Fibroblast of lung (primary cell): ENCODE results near the gene ATG10. TPM values are rescaled to one million over a fixed set of nuclear protein-coding genes. Genes with fewer than 3 reads are reported as not detected.
"Not testable (repeated sequence)": the region's sequence is repeated elsewhere in the genome, so short reads cannot be mapped to it uniquely, and the experiment has no call there.

ENCODE experiments used
- DNase-seq, 2 donors: peaks; one replicate each; pipeline versions ENCODE4 v3.0.0 to v3.0.0-alpha.2; 2010; ENCODE audit warnings: low read depth in 2 of 2
- H2AFZ ChIP-seq: 2 replicates; pipeline ENCODE4 v1.5.1; 2012; ENCODE audit warnings: low read length, control low read depth, inconsistent platforms
- H3K27ac ChIP-seq: 2 replicates; pipeline ENCODE4 v1.5.1; 2011; ENCODE audit warnings: low read length, control low read depth; ENCODE audit not compliant: insufficient read depth
- H3K27me3 ChIP-seq: 2 replicates; pipeline ENCODE4 v1.5.1; 2011; ENCODE audit warnings: mild to moderate bottlenecking, low read length; ENCODE audit not compliant: control insufficient read depth, insufficient read depth
- H3K36me3 ChIP-seq: 2 replicates; pipeline ENCODE4 v1.5.1; 2011; ENCODE audit warnings: low read length; ENCODE audit not compliant: control insufficient read depth, insufficient read depth
- H3K4me1 ChIP-seq: 2 replicates; pipeline ENCODE4 v1.5.1; 2011; ENCODE audit warnings: low read length; ENCODE audit not compliant: control insufficient read depth, insufficient read depth; ENCODE audit errors: extremely low read depth
- H3K4me2 ChIP-seq: 2 replicates; pipeline ENCODE4 v1.5.1; 2011; ENCODE audit warnings: low read length, control low read depth; ENCODE audit not compliant: insufficient read depth; ENCODE audit errors: extremely low read depth
- H3K4me3 ChIP-seq, 4 experiments: fragments of 200-600 bp in 1 of 4; sonication (generic) in 1 of 4; replicated peaks in 1 of 4; 2 replicates each; pipeline ENCODE4 v1.5.1; 2011 to 2016; ENCODE audit warnings: low read length in 4 of 4, low read depth in 3 of 4, mild to moderate bottlenecking in 3 of 4, control low read depth in 2 of 4, inconsistent platforms in 1 of 4, mixed read lengths in 1 of 4; ENCODE audit not compliant: insufficient read depth in 1 of 4; ENCODE audit errors: control extremely low read depth in 1 of 4
- H3K79me2 ChIP-seq: 2 replicates; pipeline ENCODE4 v1.5.1; 2012; ENCODE audit warnings: mild to moderate bottlenecking, low read length, inconsistent platforms; ENCODE audit not compliant: control insufficient read depth, insufficient read depth
- H3K9ac ChIP-seq: 2 replicates; pipeline ENCODE4 v1.5.1; 2011; ENCODE audit warnings: mild to moderate bottlenecking, low read length, control low read depth; ENCODE audit not compliant: insufficient read depth
- H3K9me3 ChIP-seq: 2 replicates; pipeline ENCODE4 v1.5.1; 2012; ENCODE audit warnings: low read depth, low read length; ENCODE audit not compliant: control insufficient read depth, insufficient read depth
- H4K20me1 ChIP-seq: 2 replicates; pipeline ENCODE4 v1.5.1; 2011; ENCODE audit warnings: low read length; ENCODE audit not compliant: control insufficient read depth, insufficient read depth; ENCODE audit errors: extremely low read depth
- EZH2 ChIP-seq: IDR thresholded peaks from 2 replicates; pipeline ENCODE4 v1.5.1; 2012; ENCODE audit warnings: low read length, control low read depth, mild to moderate bottlenecking; ENCODE audit errors: missing control alignments
- polyA plus RNA-seq, 2 donors: library from polyadenylated mRNA; depleted of rRNA in 1 of 2; stranded (reverse) in 1 of 2; unstranded in 1 of 2; fragments of >200 nt; gene quantifications; 2 replicates each; pipeline ENCODE4 v1.2.1, GENCODE V29; 2011 to 2012; ENCODE audit warnings: missing spikeins in 1 of 2
- total RNA-seq: library from RNA; depleted of rRNA; stranded (reverse); fragments of >200 nt; gene quantifications from 2 replicates; pipeline ENCODE4 v1.2.1, GENCODE V29; 2014
- TF ChIP-seq, protein P1 (sequence below), 2 donors: IDR thresholded peaks in 1 of 2; conservative IDR thresholded peaks in 1 of 2; 1 replicate in 1 of 2; 2 replicates in 1 of 2; pipeline ENCODE4 v1.5.1; 2011 to 2012; ENCODE audit warnings: low read length in 2 of 2, control low read depth in 1 of 2, inconsistent platforms in 1 of 2, low read depth in 1 of 2, mild to moderate bottlenecking in 1 of 2

ATG10 gene
- total and polyA plus RNA-seq, 2 donors (not counting 1 experiment from before 2014, with no cell fraction given), result 2.5 to 8.8 TPM

GRCh38 chr5:81983563-81983962 lies 11.7 kb downstream of the ATG10 start:
- H3K4me1 ChIP-seq, H2AFZ ChIP-seq, H3K9ac ChIP-seq, DNase-seq, H3K9me3 ChIP-seq, H3K36me3 ChIP-seq, H3K27ac ChIP-seq, H3K4me3 ChIP-seq, H3K79me2 ChIP-seq, H4K20me1 ChIP-seq, H3K4me2 ChIP-seq, H3K27me3 ChIP-seq: not testable (repeated sequence)

GRCh38 chr5:81986126-81986525 lies 14.3 kb downstream of the ATG10 start:
- peak in 1 of 2 donors; percentile 78 for DNase-seq
- no peak overlapping the region for H3K27ac ChIP-seq
- H2AFZ ChIP-seq, result no peak overlapping the region
- H3K9ac ChIP-seq, result no peak overlapping the region
- no peak overlapping the region for H3K4me3 ChIP-seq
- H3K9me3 ChIP-seq, result no peaks in the 10 kb centered on the region
- no peak for TF ChIP-seq EZH2
- TF ChIP-seq, protein P1, sequence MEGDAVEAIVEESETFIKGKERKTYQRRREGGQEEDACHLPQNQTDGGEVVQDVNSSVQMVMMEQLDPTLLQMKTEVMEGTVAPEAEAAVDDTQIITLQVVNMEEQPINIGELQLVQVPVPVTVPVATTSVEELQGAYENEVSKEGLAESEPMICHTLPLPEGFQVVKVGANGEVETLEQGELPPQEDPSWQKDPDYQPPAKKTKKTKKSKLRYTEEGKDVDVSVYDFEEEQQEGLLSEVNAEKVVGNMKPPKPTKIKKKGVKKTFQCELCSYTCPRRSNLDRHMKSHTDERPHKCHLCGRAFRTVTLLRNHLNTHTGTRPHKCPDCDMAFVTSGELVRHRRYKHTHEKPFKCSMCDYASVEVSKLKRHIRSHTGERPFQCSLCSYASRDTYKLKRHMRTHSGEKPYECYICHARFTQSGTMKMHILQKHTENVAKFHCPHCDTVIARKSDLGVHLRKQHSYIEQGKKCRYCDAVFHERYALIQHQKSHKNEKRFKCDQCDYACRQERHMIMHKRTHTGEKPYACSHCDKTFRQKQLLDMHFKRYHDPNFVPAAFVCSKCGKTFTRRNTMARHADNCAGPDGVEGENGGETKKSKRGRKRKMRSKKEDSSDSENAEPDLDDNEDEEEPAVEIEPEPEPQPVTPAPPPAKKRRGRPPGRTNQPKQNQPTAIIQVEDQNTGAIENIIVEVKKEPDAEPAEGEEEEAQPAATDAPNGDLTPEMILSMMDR (conservative IDR thresholded peaks at IDR 0.05 in 1 of 2, IDR thresholded peaks at IDR 0.05 in 1 of 2; ENCODE audit: low read depth in 1 of 2, low read length in 2 of 2), result no peak
- H3K27me3 ChIP-seq, result no peaks in the 10 kb centered on the region
- H3K36me3 ChIP-seq, result no peaks in the 10 kb centered on the region
- H3K79me2 ChIP-seq, result no peaks in the 10 kb centered on the region
- H4K20me1 ChIP-seq, result no peaks in the 10 kb centered on the region
- H3K4me1 ChIP-seq, result no peaks in the 10 kb centered on the region
- H3K4me2 ChIP-seq, result no peak overlapping the region

DNA sequence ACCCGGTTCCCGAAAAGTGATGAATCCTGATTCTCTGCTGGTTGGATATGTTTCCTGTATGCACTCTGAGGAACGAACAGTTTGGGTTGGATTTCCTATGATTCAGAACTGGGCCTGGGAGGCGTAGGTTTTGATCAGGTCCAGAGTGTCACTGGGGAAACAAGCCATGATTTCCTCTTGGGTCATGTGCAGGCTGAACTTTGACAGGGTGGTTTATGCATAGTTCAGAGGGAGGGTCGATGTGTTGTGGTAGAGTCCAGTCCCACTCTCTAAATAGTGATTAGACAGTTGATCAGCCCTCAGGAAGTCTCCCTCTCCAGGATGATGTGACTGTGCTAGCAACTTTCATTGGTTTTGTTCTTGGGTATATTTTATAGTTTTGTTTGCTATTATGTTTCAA lies 17.4 kb downstream of the ATG10 start:
- H3K9me3 ChIP-seq, result no peaks in the 10 kb centered on the region
- H3K27ac ChIP-seq, result no peak overlapping the region
- no peak overlapping the region for H3K9ac ChIP-seq
- no peaks in the 10 kb centered on the region for H3K27me3 ChIP-seq
- DNase-seq, result no peak
- H4K20me1 ChIP-seq, result no peaks in the 10 kb centered on the region
- H3K4me1 ChIP-seq, result no peaks in the 10 kb centered on the region
- no peak overlapping the region for H3K4me2 ChIP-seq
- no peak overlapping the region for H2AFZ ChIP-seq
- H3K79me2 ChIP-seq, result no peaks in the 10 kb centered on the region
- TF ChIP-seq EZH2, result no peak
- TF ChIP-seq, protein P1 (conservative IDR thresholded peaks at IDR 0.05 in 1 of 2, IDR thresholded peaks at IDR 0.05 in 1 of 2; ENCODE audit: low read depth in 1 of 2, low read length in 2 of 2), result no peak
- H3K4me3 ChIP-seq, result no peak overlapping the region
- no peaks in the 10 kb centered on the region for H3K36me3 ChIP-seq
